Medulla oblongata (tissue), 1 donor: Measurements from ENCODE around the gene GASK1A.
A peak's percentile ranks its signal among the peaks of the same experiment; 100 is the strongest.

Experiments used
- DNase-seq: peaks from one replicate; pipeline ENCODE4 v3.0.0-alpha.2; 2015; ENCODE audit errors: extremely low spot score

GASK1A gene

DNA sequence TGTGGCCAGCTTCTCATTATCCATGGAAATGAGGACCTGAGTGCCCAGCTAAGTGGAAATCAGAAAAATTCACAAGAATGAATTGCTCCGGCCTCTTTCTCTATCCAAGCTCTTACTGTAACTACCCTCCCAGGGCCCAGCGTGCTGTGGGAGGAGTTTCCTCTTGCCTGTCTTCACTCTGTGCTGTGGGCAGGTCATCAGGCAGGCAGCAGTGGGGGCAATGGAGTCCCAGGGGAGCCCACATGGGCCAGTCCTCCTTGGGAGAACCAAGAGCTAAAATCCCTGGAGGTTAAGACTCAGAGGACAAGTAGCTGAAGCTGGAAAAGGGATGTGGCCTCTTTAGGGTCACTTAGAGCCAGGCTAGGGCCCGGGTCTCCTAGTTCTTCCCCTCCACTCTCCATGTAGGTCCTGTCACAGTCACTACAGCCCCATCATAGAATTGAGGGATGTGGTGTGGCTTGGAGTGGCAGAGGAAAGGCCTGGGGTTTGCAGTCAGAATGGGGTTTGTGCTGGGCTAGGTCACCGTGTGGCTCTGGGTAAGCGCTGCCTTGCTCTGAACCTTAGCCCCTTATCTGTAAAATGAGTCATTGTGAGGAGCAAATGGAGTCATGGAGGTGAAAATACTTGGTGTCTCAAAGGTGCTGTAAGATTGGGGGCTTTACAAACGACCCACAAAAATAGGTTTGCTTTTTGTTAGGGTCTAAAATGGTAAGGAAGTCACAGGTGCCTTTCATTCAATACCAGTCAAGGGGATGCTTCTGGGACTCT, 3.7 kb downstream of the GASK1A start:
- no peak for DNase-seq

DNA sequence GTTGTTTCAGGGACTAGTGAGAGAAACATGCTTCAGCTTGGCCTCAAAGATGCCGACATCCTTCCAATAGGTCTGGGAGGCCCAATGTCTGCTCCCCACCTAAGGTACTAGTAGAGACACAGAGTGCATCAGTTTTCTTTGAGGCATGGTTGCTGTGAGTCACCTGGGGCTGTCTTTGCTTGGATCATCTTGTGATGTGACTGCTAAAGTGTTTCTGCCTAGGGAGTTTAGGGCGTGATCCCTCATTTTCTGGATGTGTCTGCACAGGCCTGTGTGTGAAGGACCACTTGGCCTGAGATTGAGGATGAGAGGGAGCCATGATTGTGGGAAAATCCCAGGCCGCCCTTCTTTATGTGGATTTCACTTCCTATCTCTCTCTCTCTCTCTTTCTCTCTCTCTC, 4.8 kb downstream of the GASK1A start:
- no peak for DNase-seq

DNA sequence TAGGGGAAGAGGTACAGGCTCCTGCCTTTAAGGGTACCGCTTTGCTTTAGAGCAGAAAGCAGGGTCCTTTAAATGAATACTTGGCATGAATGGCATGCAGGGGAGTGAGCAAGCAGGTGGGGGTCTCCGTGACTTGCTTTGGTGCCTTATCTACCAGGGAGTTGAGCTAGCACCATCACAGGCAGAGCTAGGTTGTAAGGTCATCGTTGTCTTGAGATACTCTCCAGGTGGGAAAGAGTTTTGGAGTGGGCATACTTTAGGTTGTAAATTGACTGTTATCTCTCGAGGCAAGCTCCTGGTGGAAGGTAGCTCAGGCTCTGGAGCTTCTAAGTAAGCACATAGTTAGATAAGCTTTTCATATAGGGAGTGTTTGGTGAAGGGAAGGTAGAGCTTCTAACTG, 5.6 kb downstream of the GASK1A start:
- DNase-seq = no peak

DNA sequence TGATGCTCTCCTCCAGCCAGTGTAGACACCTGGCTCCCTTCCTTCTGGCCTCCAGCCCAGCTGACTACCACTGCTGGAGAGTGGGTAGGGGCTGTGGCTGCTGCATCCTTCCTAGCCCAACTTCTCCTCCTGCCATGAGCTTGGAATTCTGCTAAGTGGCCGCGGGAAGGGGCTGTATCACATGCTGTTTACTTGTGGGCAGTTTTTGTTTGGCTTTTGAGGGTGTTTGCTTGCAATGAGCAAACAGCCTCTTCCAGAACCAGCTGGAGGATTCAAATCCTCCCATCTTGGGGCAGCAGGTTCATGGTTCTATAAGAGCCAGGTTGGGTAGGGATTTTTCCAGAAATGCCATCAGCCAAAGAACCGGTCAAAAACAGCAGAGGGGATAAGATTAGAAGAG, 9.0 kb downstream of the GASK1A start:
- DNase-seq = no peak

DNA sequence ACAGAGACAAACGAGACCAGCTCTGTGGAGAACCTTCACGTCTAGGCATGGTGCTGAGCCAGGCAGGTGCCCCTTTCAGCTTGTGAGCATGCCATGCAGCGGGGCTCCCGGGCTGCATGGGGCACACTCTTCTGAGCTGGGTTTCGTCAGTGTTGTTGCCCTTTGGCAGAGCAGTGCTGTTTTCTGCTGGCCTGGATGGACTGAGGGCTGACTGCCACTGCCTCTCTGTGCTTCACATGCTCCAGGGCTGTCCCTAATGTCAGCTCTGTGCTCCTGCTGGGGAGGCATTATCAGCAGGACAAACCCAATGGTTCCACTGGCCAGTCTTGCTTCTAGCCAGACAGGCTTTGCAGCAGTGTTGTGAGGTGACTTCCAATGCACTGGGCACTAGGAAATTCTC, 9.5 kb downstream of the GASK1A start:
- DNase-seq = peak; percentile 43

DNA sequence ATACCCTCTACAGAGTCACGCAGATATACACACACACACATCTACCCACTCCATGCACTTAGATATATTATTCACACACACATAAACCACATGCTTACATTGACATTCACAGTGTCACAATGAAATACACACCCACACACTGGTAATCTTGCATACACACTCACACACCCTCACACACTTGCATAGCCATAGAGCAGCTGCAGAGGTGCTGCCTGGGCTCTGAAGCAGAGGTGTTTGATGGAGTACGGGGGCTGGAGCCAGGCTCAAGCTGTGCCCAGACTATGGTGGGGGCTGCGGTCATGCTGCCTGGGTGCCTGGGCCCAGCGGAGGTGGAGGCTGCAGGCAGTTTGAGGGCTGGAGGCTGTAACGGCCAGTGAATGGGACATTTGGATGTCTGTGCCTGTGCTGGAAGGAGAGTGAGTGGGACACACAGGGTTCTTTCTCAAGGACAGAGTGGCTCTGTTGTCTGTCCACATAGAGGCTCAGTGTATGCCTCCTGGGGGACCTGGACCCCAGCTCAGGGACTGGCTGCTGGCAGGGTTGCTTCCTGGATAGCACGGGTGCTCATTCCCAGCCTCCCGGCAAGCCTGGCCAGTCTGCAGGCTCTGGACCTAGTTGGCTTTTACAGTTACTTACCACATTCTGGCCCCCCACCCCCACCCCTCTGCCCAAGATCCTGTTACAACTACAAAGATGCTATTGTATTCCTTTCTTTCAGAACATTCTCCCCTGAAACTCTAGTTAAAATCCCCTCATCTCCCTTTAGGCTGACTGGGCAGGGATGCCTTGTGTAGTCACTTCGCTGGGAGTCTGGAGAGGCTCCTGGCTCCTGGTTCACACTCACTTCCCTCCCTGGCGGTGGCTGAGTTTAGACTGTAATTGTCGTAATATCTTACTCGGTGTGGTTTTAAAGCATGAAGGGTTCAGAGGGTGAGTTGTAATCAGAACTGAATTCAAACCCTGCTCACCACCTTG, 12.5 kb downstream of the GASK1A start:
- DNase-seq = peak; percentile 90

DNA sequence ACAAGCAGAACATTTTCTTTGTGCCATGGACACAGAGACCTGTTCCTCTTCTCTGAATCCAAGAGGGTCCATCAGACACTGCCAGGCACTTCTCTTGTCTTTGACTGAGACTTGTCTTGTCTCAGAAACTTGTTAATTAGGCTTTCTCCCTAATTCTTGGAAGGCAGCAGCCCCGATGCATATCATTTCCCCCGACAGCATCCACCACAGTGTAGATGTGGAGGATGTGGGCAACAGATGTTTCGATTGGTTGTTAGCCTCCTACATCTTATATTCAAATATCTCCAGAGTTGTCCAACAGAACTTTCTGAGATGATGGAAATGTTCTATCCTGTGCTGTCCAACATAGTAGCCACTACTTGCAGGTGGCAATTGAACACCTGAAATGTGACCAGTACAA, 15.5 kb downstream of the GASK1A start:
- DNase-seq = no peak

DNA sequence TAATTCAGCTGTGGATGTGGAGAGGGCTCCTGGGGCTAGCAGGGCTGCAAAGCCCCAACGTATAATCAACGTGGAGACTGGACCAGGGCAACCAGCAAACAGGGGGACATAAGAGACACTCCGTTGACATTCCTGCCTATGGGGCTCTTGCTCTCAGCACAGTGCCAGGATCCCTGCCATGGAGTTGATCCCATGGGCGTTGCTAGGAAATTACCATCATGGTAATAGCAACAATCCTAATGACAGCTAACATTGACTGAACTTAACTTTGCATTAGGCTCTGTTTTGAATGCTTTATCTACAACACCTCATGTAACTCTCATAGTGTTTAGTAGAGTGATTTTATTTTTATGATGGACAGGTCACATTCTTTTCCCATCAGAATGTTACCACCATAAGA, 16.9 kb downstream of the GASK1A start:
- no peak for DNase-seq

DNA sequence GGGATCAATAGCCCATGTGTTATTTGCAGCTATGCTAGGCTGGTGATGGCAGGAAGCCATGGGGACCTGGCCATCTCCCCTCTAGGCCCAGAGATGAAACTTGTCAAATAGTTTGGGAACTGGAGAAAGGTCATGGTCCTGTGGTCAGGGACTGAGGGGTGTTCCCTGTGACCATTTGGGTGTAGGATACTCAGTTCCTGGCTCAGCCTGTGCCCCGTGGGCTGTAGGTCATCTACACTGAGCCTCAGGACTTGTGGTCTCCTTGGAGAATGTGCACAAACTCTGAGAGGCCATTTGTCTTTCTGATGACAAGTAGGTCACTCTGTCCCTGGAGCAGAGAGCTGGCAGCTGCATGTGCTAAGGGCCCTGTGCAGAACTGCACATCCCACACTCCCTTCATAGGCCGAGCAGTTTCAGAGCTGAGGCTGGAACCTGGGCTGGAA, 17.5 kb downstream of the GASK1A start:
- DNase-seq = peak; percentile 65

DNA sequence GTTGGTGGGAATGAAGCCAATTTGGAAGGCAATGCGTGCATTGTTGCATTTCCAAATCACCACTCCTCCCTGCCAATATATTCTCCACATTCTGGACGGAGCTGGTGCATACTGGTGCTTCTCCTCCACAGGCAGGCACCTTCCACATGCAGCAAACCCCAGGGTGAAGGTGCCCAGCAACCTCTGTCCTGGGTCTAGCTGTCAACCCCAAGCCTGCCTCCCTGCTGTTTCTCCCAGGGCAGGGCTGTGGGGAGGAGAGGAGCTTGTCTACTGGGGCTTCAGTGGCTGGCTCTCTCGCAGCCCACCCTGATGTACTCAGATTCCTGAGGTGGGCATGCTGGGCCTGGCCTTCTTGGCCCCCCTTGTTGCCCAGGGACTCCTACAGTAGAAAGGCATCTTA, 20.1 kb downstream of the GASK1A start:
- no peak for DNase-seq

DNA sequence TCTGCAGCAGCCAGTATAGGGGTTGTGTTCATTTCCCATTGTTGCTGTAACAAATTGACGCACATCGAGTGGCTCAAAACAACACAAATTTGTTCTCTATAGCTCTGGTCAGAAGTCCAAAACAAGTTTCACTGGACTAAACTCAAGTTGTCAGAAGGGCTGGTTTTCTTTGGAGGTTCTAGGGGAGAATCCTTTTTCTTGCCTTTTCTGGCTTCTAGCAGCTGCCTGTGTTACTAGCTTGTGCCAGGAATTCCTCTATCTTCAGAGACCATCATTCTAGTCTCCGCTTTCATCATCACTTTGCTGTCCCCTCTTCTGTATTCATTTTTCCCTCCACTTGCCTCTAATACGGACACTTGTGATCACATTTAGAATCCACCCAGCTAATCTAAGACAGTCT, 20.5 kb downstream of the GASK1A start:
- no peak for DNase-seq

DNA sequence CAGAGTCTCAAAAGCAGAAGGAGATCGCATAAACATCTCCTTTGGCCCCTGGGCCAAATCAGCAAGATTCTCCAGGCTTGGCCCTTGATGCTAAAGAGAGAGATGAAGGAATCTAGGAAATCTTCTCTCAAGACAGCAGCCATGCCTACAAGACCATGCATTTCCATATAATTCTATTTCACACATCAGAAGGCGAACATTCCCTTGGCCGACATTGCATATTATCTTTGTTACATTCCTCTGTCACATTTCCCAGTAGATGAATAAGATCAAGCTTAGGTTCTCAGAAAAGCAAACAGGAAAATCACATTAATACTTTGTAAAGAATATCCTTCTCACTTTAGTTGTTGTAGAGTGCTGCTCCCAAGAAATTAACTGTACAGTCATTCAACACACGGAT, 21.3 kb downstream of the GASK1A start:
- DNase-seq = no peak

DNA sequence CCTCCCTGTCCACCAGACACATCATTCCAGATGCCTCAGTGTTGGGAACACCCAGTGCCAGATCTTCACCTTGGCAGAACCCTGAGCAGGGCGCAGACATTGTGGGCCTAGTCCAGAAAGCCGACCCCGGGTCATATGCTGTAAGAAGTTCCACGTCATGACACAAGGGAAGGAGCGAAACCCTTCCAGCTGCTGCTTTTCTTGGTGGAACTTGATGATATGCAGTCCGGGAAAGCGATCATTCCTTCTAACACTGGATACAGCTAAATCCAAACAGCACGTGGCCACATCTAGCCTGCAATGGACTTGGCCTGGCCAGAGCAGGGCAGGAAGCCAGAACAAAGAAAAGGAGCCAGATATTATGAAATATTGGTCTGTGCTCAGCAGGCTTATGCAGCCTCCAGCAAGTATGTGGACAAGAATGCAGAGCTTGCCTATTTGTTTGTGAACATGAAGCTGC, 22.0 kb downstream of the GASK1A start:
- peak; percentile 72 for DNase-seq

DNA sequence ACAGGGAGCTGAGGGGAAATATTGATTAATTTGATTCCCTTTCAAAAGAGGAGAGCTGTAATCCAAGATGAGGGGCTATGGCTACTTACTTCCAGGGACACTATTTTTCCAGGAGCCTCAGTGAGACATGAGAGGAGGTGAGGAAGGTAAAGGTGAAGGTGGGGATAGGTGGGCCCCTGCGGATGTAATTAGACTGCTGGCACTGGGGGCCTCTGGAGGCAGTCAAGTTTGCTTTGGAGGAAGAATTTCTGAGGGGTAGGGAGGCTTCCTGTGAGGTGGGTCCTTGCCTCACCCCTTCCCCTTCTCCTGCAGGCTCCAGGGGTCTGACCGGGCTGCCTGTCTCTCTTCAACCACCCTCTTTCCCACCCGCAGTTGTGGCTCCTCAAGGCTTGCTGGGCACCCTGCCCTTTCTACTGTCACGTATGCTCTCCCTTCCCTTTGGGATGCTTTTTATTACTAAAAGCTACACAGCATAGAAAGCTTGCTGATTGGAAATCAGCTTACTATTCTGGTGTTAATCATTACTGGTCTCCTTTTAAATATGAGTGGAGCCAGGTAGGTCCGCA, 22.5 kb downstream of the GASK1A start:
- DNase-seq = no peak

DNA sequence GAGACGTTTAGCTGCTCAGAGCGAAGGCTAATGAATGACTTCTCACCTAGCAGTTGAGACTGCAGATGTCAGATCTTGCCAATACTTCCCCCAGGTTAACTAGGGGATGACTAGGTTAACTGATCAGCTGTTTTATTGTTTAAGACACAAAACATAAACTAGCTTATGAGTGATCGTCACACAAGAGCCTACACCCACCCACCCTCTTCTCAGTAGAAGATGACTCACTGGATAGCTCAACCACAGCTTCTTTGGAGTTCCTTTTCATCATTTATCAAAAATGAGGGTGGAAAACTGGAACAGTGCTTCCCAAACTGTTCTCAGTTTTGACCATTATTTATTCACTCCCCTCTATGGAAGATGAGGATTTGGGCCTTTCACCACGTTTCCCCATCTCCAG, 25.2 kb downstream of the GASK1A start:
- no peak for DNase-seq

DNA sequence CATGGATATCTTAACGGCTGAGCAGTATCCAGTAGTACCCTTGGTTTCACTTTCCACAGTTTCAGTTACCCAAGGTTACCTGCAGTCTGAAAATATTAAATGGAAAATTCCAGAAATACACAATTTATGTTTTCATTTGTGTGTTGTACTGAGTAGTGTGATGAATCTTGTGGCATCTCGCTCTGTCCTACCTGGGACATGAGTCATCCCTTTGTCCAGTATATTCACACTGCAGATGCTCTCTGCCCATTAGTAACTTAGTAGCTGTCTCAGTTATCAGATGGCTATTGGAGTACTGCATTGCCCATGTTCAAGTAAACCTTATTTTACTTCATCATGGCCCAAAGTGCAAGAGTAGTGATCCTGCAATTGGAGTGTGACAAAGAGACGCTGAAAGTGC, 26.1 kb downstream of the GASK1A start:
- DNase-seq = no peak

DNA sequence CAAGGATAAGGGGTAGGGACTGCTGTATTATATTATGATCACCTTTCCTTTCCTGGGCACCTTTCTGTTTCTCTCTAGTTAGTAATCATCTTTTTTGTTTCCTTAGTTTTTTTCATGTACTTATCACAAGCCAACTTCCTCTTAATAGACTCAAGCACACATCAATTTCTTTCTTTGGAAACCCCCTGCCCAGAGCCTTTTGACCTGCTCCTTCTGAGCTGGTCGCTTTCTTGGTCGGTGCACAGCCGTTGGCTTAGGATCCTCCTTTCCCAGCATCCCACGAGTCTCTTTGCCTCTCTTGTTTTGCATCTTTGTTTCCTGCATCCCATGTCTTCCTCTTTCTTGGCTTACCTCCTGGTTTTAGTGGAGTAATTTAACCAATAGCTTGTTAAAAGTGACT, 26.9 kb downstream of the GASK1A start:
- DNase-seq = no peak

DNA sequence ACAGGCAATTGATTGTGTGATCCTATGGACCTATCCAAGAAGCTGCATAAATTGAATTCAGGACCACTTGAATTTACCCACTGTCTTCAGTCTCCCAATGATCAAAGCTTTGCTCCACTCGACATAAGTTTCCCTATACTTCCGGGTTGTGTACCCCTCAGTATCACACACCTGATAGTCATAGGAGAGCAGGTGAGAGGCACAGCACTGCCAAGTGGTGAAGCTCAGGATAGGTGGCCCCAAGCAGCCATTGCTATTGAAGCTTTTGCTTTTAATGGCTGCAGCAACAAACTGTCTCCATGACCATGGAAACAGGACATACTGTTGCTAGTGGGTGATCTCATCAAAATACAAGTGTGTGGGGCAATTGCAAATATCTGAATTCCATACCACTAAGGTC, 27.7 kb downstream of the GASK1A start:
- no peak for DNase-seq

DNA sequence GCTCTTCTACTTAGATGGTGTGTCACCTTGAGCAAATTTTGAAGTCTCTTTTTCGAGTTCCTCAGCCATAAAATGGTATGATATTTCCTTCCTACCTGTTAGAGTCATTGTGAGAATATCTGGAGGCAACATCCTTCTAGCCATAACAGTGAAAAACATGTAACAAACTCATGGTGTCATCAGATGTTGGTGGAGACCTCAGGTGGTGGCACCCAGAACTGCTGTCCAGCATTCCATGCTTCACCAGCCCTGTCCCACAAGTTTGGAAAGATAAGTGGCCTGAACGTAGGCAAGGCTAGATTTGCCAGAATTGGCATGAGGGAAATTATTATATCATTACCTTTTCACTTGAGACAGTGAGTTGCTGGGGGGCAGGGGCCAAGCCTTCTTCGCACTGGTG, 30.4 kb downstream of the GASK1A start:
- DNase-seq = no peak

DNA sequence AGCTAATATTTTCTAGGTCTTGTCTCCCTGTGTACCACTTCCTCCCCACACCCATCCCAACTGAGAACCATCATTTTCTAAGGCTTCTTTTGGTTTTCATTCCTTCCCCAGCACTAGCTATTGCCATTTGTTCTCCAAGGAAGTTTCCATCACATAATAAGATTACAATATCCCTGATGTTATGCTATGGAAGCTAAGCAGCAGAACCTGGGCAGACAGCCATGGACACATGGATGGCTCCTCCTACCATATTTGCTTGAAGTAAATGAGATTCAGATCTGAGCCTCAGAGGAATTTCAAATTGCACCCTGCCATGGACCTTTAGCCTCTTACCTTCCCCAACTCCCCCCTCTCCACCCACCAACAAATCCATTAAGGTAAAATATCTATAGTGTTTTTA, 31.5 kb downstream of the GASK1A start:
- DNase-seq = no peak

DNA sequence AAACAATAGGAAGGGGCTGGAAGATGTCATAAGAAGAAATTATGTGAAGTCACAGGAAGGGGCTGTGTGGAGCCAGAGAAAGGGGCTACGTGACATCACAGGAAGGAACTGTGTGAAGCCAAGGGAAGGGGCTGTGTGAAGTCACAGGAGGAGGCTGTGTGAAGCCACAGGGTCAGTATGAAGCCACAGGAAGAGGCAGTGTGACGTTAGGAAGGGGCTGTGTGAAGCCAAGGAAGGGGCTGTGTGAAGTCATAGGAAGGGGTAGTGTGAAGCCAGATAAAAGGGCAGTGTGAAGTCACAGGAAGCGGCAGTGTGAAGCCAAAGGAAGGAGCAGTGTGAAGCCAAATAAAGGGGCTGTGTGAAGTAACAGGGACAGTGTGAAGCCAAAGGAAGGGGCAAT, 32.5 kb downstream of the GASK1A start:
- no peak for DNase-seq

DNA sequence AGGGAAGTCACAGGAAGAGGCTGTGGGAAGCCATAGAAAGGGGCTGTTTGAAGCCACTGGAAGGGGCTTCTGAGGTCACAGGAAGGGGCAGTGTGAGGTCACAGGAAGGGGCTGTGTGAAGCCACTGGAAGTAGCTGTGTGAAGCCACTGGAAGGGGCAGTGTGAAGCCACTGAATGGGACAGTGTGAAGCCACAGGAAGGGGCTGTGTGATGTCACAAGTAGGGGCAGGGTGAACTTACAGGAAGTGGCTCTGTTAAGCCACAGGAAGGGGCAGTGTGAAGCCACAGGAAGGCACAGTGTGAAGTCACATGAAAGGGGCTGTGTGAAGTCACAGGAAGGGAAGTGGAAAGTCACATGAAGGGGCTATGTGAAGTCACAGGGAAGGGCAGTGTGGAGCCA, 33.1 kb downstream of the GASK1A start:
- no peak for DNase-seq

DNA sequence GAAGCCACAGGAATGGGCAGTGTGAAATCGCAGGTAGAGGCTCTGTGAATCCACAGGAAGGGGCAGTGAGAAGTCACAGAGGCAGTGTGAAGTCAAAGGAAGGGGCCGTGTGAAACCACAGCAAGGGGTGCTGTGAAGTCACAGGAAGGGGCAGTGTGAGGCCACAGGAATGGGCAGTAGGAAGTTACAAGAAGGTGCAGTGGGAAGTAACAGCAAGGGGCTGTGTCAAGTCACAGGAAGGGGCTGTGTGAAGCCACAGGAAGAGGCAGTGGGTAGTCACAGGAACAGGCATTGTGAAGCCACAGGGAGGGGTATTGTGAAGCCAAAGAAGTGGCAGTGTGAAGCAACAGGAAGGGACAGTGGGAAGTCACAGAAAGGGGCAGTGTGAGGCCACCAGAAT, 34.1 kb downstream of the GASK1A start:
- DNase-seq = no peak
